Measurements from ENCODE around the gene LBX2. TPM values are rescaled to one million over a fixed set of nuclear protein-coding genes. Genes with fewer than 3 reads are reported as not detected.

LBX2 gene
- total and polyA plus RNA-seq, 9 of the 15 experiments (the other 6 are each of a cell fraction or from before 2014, with no cell fraction given): 0.39 to 6.2 (median 1.8) TPM; not detected in 1

- TF ChIP-seq HINFP (tag; conservative IDR thresholded peaks at IDR 0.05; ENCODE audit: low read depth) (no peak), ATF2 (CRISPR knock-in tag; IDR thresholded peaks at IDR 0.05) (no peak), MGA (IDR thresholded peaks at IDR 0.05) (no peak), ZFPM2 (CRISPR knock-in tag; IDR thresholded peaks at IDR 0.05) (no peak), ZNF133 (CRISPR knock-in tag; IDR thresholded peaks at IDR 0.05) (no peak), TCFL5 (CRISPR knock-in tag; conservative IDR thresholded peaks at IDR 0.05) (no peak), MITF (IDR thresholded peaks at IDR 0.05) (no peak), ILF3 (IDR thresholded peaks at IDR 0.05; ENCODE audit: borderline replicate concordance) (peak; percentile 67; the same call in 1 of the 2 replicates), ZNF589 (CRISPR knock-in tag; IDR thresholded peaks at IDR 0.05; ENCODE audit: low read depth) (no peak)
Observed at GRCh38 chr2:74525717-74526648, 26.6 kb upstream of the LBX2 start, which contains the start of gene DQX1 (continued).

All from K562 (cell line).